ENCODE data around the gene SLC22A7.
"Not testable (repeated sequence)": the region's sequence is repeated elsewhere in the genome, so short reads cannot be mapped to it uniquely, and the experiment has no call there.

The SLC22A7 gene

GRCh38 chr6:43303751-43304331 lies 5.8 kb downstream of the SLC22A7 start:
- no peak for DNase-seq

GRCh38 chr6:43304361-43304760 lies 6.3 kb downstream of the SLC22A7 start:
- DNase-seq, result no peak

GRCh38 chr6:43304882-43305281 lies 6.8 kb downstream of the SLC22A7 start:
- no peak for DNase-seq

DNA sequence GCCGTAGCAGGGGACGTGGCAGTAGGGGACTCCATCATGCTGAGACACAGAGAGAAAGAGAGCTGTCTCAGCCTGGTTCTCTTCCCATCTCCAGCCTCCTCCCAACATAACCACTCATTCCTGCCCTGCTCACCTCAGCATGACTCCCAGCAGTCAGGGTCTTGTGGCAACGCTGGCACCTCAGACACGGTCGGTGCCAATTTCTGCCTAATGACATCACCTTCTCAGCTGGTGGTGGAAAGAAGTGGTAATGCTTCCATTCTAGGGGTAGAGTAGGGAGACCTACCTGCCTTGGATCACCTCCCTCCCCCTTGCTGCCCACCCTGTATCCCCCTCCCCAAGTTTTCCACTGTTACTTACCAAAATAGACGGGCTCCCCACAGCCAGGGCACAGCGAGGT lies 8.0 kb downstream of the SLC22A7 start:
- no peak for DNase-seq

DNA sequence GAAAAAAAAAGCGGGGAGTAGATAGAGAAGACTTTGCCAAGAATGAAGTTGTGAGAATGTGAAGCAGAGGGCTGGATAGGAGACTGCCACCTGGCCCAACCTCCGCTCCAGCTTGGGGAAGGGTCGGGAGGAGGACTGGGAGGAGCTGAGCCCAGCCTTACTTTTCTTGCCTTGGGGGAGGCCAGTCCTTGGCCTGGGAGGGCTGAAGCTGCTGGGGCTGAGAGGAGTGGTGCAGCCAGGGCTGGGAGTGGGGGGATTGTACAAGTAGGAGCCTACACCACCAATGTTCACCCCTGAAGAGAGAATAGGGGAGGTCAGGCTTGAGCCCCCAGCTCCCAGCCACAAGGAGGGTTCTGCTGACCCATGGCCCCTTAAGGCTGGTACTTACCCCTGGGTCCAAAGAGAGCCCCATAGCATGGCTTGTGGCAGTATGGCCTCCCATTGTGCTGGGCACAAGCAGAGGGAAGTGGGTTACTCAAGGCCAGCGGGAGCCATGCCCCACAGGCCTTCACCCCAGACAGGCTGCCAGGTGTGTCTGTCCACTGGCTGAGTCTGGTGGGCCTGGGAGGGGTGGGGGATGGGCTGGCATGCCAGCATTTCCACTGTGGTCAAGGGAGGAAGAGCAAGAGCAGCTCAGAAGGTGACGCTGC lies 9.5 kb downstream of the SLC22A7 start:
- no peak for DNase-seq

DNA sequence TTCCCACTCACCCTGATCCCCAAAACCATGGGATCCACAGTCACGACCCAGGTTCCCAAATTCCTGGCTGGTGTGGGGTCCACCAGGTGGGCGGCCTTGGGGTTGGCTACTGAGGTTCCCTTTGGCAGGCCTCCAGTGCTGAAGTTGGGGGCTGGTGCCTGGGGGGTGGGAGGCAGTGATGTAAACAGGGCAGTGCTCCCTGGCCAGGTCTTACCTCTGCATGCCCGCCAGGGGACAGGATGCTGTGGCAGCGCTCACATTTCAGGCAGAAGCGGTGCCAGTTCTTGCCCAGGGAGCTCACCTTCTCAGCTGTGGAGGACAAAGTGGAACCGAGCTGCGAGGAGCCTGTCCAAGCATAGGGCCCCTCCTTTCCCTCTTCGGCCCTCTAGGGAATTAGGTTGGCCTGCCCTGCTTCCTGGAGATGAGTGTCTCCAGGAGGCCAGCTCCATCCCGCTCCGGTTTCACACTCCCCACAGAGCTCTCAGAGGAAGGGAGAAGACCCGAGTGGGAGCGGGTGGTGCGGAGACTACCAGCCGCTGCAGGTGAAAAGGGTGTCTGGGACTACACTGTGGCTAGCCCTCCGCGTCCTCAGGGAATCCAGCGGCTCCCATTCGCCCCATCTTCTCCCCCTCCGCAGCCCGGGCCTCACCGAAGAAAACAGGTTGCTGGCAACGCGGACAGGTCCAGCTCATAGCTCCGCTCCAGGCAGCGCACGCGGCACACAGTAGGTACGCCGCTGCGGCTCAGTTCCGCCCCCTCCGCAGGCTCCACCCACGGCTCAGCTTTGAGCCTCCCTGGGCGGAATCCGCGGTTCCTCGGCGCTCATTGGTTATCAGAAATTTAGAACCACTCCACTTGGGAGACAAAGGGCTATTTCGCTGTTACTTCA lies 10.3 kb downstream of the SLC22A7 start, which contains the start of gene CRIP3:
Gene CRIP3 (minus strand): TSS at position 726 of the 889 bp plus-strand sequence. CDS start 34 bp downstream, at position 692.
- peak; percentile 44 for DNase-seq

DNA sequence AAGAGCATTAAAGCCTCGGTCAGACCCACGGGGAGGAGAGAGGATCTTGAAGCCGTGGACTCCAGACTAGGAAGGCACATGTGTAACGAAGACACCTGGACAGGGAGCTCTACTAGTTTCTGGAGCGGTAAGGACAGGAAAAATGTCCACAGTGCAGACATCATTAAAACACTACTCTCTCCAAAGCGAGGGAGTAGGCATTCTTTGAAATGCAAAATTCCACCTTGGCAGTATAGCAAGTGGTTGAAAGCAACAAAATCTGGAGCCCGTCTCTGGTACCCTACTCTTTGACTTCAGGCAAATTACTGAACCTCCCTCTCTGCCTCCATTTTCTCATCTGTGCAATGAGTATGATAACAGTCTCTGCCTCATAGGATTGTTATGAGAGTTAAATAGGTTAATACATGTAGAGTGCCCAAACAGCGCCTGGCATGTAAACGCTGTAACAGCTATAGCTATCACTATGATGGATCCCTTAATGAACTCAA lies 11.0 kb downstream of the SLC22A7 start:
- no peak for DNase-seq

- no peak for DNase-seq
Observed at GRCh38 chr6:43310134-43310533, 12.1 kb downstream of the SLC22A7 start.

DNA sequence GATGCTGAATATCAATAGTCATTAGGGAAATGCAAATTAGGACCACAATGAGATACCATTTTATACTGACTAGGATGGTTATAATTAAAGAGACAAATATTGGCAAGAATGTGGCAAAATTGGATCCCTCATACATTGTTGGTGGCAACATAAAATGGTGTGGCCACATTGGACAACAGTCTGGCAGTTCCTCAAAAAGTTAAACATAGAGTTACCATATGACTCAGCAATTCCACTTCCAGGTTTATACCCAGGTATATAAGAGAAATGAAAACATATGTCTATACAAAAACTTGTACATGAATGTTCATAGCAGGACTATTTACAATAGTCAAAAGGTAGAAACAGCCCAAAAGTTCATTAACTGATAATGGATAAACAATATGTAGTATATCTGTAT lies 12.6 kb downstream of the SLC22A7 start:
- DNase-seq, result no peak

- no peak for DNase-seq
Observed at GRCh38 chr6:43311666-43312065, 13.6 kb downstream of the SLC22A7 start.

- DNase-seq, result no peak
Observed at GRCh38 chr6:43313813-43314212, 15.8 kb downstream of the SLC22A7 start.

DNA sequence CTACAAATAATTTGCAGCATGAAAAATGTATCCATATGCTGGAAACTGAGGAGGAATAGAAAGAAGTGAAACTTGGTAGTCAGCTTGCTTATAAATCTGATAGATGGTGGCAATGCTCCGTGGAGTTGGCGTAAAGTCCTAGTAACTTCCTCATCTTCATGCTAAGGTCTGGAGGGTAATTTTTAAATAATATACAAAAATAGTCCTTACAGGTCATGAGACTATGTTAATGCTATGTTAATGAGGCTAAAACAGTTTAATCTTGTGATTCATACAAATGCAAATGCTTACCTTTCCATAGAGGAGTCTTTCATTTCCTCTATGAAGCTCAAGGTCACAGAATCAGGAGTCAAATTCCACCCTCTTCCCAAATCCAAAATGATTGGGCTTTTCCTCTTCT lies 20.0 kb downstream of the SLC22A7 start:
- no peak for DNase-seq

GRCh38 chr6:43325876-43326275 lies 27.8 kb downstream of the SLC22A7 start:
- no peak for DNase-seq

GRCh38 chr6:43328528-43328927 lies 30.5 kb downstream of the SLC22A7 start:
- no peak for DNase-seq

DNA sequence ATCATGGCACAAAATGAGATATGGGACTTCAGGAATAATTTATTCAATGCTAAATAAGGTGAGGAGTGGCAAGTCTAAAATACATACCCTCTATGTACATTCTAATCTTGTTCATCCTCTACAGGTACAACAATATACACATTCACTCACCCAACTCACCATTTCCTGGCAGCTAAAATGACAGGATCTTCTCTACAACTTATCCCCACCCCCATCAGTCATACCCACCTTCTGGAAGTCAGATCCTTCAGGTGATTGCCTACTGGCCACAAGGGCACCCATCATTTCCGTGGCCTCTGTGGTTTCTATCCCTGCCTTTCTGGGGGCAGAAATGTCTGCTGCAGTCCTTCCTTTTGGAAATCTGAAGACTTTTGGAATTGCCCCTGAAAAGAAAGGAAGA lies 33.4 kb downstream of the SLC22A7 start:
- no peak for DNase-seq

GRCh38 chr6:43331891-43332290 lies 33.8 kb downstream of the SLC22A7 start:
- no peak for DNase-seq

GRCh38 chr6:43334466-43335095 lies 36.5 kb downstream of the SLC22A7 start:
- DNase-seq, result no peak

- no peak for DNase-seq
Observed at GRCh38 chr6:43335469-43335868, 37.4 kb downstream of the SLC22A7 start.

- no peak for DNase-seq
Observed at GRCh38 chr6:43336382-43336781, 38.3 kb downstream of the SLC22A7 start.

GRCh38 chr6:43338243-43338642 lies 40.2 kb downstream of the SLC22A7 start:
- DNase-seq, result no peak

GRCh38 chr6:43339168-43339567 lies 41.1 kb downstream of the SLC22A7 start:
- no peak for DNase-seq

DNA sequence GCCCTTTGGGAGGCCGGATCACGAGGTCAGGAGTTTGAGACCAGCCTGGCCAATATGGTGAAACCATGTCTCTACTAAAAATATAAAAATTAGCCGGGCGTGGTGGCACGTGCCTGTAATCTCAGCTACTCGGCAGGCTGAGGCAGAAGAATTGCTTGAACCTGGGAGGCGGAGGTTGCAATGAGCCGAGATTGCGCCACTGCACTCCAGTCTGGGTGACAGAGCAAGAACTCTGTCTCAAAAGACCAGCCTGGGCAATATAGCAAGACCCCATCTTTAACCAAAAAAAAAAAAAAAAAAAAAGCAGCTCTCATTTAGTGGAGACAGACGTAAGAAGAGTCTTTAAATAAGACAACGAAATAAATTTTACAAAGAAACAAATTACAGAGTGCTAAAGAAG lies 48.2 kb downstream of the SLC22A7 start:
- DNase-seq, result not testable (repeated sequence)

- no peak for DNase-seq
Observed at GRCh38 chr6:43347021-43347420, 49.0 kb downstream of the SLC22A7 start.

Data from activated gamma-delta T cell treated with Interleukin-2 at 50 U/mL for 16 hours (primary cell).